Measurements from ENCODE around the gene CMTM7. TPM values are rescaled to one million over a fixed set of nuclear protein-coding genes. Genes with fewer than 3 reads are reported as not detected.

The CMTM7 gene, protein sequence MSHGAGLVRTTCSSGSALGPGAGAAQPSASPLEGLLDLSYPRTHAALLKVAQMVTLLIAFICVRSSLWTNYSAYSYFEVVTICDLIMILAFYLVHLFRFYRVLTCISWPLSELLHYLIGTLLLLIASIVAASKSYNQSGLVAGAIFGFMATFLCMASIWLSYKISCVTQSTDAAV
- total RNA-seq (2014; rRNA removed; shearing (Covaris generic); ENCODE audit: low replicate concordance) = 7.1 and 8.9 TPM in 2 replicates

DNA sequence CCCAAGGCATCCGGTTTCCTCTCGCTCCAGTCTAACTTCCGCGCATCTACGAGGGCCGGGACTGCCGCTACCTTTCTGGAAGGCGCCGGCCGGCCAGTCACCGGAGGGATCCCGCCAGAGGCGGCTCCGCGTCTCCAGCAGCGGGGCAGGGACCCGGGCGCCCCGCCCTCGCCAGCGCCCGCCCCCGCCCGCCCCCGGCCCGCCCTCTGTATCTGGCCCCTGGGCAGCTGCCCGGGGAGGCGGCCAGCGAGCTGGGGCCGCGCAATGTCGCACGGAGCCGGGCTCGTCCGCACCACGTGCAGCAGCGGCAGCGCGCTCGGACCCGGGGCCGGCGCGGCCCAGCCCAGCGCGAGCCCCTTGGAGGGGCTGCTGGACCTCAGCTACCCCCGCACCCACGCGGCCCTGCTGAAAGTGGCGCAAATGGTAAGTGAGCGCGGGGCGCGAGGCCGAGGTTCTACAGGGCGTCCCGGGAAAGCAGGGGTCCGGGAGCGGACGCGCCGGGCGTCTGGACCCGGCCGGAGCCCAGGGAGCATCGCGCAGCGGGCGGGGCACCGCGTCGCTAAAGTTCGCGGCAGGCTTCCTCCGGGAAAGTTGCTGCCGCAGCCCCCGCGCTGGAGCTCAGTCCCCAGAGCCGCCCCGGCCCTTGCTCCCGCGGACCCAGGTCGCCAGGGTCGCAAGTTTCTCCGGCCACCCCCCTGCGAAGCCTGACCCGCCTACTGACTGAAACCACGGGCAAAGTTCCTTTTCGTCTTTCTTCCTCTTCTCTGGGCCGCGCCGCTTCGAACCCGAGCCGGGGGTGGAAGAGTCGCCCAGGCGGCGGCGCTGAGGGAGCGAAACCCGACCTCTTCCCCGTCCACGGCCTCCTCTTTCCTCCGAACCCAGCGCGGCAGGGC is at the start of gene CMTM7:
Gene CMTM7 (plus strand): TSS at position 211 of the 893 bp plus-strand sequence. CDS start 54 bp downstream, at position 265.
- H3K4me1 ChIP-seq (ENCODE audit: low read length) = peaks cover 12% of the 10 kb centered on the region

DNA sequence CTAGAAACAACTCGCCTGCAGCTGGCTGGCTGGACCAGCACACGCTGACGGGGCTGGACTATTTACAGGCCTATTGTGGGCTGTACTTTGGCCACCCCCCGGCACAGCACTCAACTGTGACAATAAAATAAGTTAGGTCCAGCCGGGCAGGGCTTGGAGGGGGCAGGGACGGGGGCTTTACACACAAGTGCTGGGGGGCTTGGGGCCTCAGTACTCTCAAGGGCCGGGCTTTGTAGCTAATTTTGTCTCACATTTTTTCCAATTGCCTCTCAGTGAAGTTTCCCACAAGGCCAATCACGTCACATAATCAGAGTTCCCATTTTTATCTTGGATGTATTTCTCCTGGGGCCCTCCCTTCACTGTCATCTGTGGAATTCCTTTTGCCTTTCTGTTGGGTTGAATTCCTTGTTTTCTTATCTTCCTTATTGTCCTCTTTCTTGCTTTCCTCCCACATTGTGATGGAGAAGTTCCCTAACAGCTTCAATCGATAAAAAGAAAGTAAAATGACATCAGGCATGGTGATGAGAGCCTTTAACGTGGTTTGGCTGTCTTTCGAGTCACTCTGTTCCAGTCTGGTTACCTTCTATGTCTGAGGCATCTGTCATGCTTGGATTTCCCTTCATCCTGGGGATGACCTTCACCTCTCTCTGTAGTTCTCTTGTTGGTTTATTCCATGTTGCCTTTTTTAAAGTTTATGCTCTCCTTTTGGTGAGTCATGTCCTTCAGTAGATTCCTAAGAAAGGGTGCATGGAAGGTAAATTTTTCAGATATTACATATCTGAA is 44.1 kb upstream of the CMTM7 start:
- Histone ChIP-seq H3K27me3 (ENCODE audit: low read length) (no peaks in the 10 kb centered on the region), H3K4me3 (ENCODE audit: low read length) (no peak overlapping the region), H3K4me1 (ENCODE audit: low read length) (no peaks in the 10 kb centered on the region), H2AFZ (ENCODE audit: low read length) (no peak overlapping the region), H3K9ac (ENCODE audit: low read length) (no peak overlapping the region), H4K20me1 (ENCODE audit: insufficient read depth, low read depth, low read length) (0 out of 2 replicates have a peak, but pooled peaks cover 3% of the 10 kb centered on the region), H3K27ac (ENCODE audit: low read length) (no peak overlapping the region), H3K79me2 (ENCODE audit: low read length) (no peaks in the 10 kb centered on the region), H3K4me2 (ENCODE audit: low read depth, low read length, poor library complexity, severe bottlenecking) (no peak overlapping the region), H3K9me2 (replicated peaks; ENCODE audit: insufficient read depth, low read length) (no peaks in the 10 kb centered on the region), H3K36me3 (ENCODE audit: insufficient read depth, low read length) (no peaks in the 10 kb centered on the region), H3K9me3 (ENCODE audit: low read length) (no peaks in the 10 kb centered on the region)
- DNase-seq = no peak

More for the DNA sequence above, at the start of gene CMTM7:
- peak within 1 kb of the TSS; percentile 90 for H2AFZ ChIP-seq (ENCODE audit: low read length)
- H3K9me3 ChIP-seq (ENCODE audit: low read length) = no peaks in the 10 kb centered on the region
- H3K4me3 ChIP-seq (ENCODE audit: low read length) = peak within 1 kb of the TSS; percentile 72
- H3K36me3 ChIP-seq (ENCODE audit: insufficient read depth, low read length) = no peaks in the 10 kb centered on the region
- no peaks in the 10 kb centered on the region for H3K9me2 ChIP-seq (replicated peaks; ENCODE audit: insufficient read depth, low read length)
- H3K27ac ChIP-seq (ENCODE audit: low read length) = no peak within 1 kb of the TSS
- H3K27me3 ChIP-seq (ENCODE audit: low read length) = no peaks in the 10 kb centered on the region
- H4K20me1 ChIP-seq (ENCODE audit: insufficient read depth, low read depth, low read length) = no peaks in the 10 kb centered on the region
- DNase-seq = peak; percentile 81
- no peaks in the 10 kb centered on the region for H3K79me2 ChIP-seq (ENCODE audit: low read length)
- H3K4me2 ChIP-seq (ENCODE audit: low read depth, low read length, poor library complexity, severe bottlenecking) = peak within 1 kb of the TSS; percentile 86
- H3K9ac ChIP-seq (ENCODE audit: low read length) = peak within 1 kb of the TSS; percentile 71

DNA sequence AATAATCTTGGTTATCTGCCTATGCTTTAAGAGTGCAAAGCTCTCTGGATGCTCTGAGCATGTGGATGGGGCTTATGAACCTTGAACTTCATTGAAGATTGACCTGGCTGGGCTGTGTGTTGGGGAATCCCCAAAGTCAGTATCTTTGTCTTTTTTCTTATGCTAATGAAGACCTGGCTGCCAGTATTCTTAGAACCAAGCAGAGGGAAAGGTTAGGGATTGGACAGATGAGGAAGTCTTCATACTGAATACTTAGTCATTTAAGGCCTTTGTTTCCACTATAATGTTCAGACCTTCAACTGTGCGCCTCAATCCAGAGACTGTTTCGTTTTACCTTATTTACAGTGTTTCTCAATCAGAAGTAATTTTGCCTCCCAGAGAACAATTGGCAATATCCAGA is 42.5 kb upstream of the CMTM7 start:
- H3K36me3 ChIP-seq (ENCODE audit: insufficient read depth, low read length) = no peaks in the 10 kb centered on the region
- H3K4me1 ChIP-seq (ENCODE audit: low read length) = no peaks in the 10 kb centered on the region
- DNase-seq = no peak
- no peak overlapping the region for H3K4me3 ChIP-seq (ENCODE audit: low read length)
- H3K4me2 ChIP-seq (ENCODE audit: low read depth, low read length, poor library complexity, severe bottlenecking) = no peak overlapping the region
- no peaks in the 10 kb centered on the region for H3K9me2 ChIP-seq (replicated peaks; ENCODE audit: insufficient read depth, low read length)
- no peaks in the 10 kb centered on the region for H3K27me3 ChIP-seq (ENCODE audit: low read length)
- H3K27ac ChIP-seq (ENCODE audit: low read length) = no peak overlapping the region
- H3K9me3 ChIP-seq (ENCODE audit: low read length) = no peaks in the 10 kb centered on the region
- H4K20me1 ChIP-seq (ENCODE audit: insufficient read depth, low read depth, low read length) = 0 out of 2 replicates have a peak, but pooled peaks cover 3% of the 10 kb centered on the region
- no peak overlapping the region for H3K9ac ChIP-seq (ENCODE audit: low read length)
- H2AFZ ChIP-seq (ENCODE audit: low read length) = no peak overlapping the region
- no peaks in the 10 kb centered on the region for H3K79me2 ChIP-seq (ENCODE audit: low read length)

DNA sequence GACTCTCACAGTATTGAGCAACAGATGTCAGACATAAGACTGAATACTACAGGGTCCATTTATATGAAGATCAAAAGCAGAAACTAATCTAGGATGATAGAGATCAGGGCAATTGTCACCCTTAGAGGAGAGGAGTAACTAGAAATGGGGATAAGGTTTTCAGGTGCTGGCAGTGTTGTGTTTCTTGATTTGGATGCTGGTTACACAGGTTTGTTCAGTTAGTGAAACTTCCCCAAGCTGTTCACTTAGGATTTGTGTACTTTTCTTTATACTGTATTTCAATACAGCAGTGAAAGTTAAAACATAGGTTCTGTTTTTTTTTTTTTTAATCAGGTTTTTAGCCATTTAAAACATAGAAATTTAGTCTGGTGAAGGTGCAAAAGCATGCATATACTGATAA is 39.1 kb upstream of the CMTM7 start:
- no peaks in the 10 kb centered on the region for H3K79me2 ChIP-seq (ENCODE audit: low read length)
- H3K9ac ChIP-seq (ENCODE audit: low read length) = no peak overlapping the region
- H3K27me3 ChIP-seq (ENCODE audit: low read length) = no peaks in the 10 kb centered on the region
- no peak overlapping the region for H3K4me2 ChIP-seq (ENCODE audit: low read depth, low read length, poor library complexity, severe bottlenecking)
- no peak overlapping the region for H3K4me3 ChIP-seq (ENCODE audit: low read length)
- 0 out of 2 replicates have a peak, but pooled peaks cover 3% of the 10 kb centered on the region for H4K20me1 ChIP-seq (ENCODE audit: insufficient read depth, low read depth, low read length)
- H3K4me1 ChIP-seq (ENCODE audit: low read length) = no peaks in the 10 kb centered on the region
- H3K9me2 ChIP-seq (replicated peaks; ENCODE audit: insufficient read depth, low read length) = no peaks in the 10 kb centered on the region
- H3K9me3 ChIP-seq (ENCODE audit: low read length) = no peaks in the 10 kb centered on the region
- no peaks in the 10 kb centered on the region for H3K36me3 ChIP-seq (ENCODE audit: insufficient read depth, low read length)
- H3K27ac ChIP-seq (ENCODE audit: low read length) = no peak overlapping the region
- DNase-seq = no peak
- no peak overlapping the region for H2AFZ ChIP-seq (ENCODE audit: low read length)

DNA sequence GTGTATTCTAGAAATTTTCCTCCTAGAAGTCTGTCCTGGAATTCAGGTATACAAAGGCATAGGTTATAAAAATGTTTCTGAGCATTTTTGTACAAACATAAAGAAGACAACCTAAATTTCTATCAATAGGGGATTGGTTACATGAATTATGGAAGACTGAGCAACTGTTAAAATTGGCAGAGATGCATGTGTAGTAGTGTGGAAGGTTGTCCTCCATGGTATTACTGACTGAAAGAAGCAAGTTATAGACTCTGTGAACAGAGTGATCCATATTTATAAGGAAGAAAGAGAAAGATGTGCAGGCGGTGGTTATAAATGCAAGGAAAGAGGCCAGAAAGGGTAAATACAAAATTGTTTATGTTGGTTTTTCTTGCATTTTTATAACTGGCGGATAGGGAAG is 38.3 kb upstream of the CMTM7 start:
- H3K9me3 ChIP-seq (ENCODE audit: low read length) = no peaks in the 10 kb centered on the region
- H3K27ac ChIP-seq (ENCODE audit: low read length) = no peak overlapping the region
- H2AFZ ChIP-seq (ENCODE audit: low read length) = no peak overlapping the region
- no peak overlapping the region for H3K9ac ChIP-seq (ENCODE audit: low read length)
- no peak for DNase-seq
- no peaks in the 10 kb centered on the region for H3K36me3 ChIP-seq (ENCODE audit: insufficient read depth, low read length)
- no peaks in the 10 kb centered on the region for H3K4me1 ChIP-seq (ENCODE audit: low read length)
- H3K4me3 ChIP-seq (ENCODE audit: low read length) = no peak overlapping the region
- H3K27me3 ChIP-seq (ENCODE audit: low read length) = no peaks in the 10 kb centered on the region
- H3K79me2 ChIP-seq (ENCODE audit: low read length) = no peaks in the 10 kb centered on the region
- H3K4me2 ChIP-seq (ENCODE audit: low read depth, low read length, poor library complexity, severe bottlenecking) = no peak overlapping the region
- H3K9me2 ChIP-seq (replicated peaks; ENCODE audit: insufficient read depth, low read length) = no peaks in the 10 kb centered on the region
- 0 out of 2 replicates have a peak, but pooled peaks cover 3% of the 10 kb centered on the region for H4K20me1 ChIP-seq (ENCODE audit: insufficient read depth, low read depth, low read length)

DNA sequence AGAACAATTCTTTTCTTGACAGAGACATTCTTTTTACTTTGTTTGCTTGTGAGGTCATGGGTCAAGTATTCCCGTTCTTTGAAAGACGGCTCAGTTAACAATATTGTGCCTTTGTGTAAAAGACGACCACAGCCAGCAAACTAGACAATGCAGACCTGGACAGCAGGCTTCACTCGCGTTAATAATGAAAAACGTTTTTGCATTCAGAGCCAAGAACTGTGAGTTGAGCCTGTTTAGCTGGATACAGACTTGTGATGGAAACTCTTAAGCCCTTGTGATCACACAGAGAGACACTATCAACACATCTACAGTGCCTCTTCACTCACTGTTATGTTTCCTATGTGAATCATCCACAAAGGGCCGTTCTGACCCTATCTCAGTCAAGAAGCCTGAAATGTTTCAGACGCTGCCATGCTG is 37.3 kb upstream of the CMTM7 start:
- DNase-seq = no peak
- H3K9me3 ChIP-seq (ENCODE audit: low read length) = no peaks in the 10 kb centered on the region
- no peaks in the 10 kb centered on the region for H3K36me3 ChIP-seq (ENCODE audit: insufficient read depth, low read length)
- no peaks in the 10 kb centered on the region for H3K4me1 ChIP-seq (ENCODE audit: low read length)
- no peaks in the 10 kb centered on the region for H3K9me2 ChIP-seq (replicated peaks; ENCODE audit: insufficient read depth, low read length)
- no peaks in the 10 kb centered on the region for H3K27me3 ChIP-seq (ENCODE audit: low read length)
- no peak overlapping the region for H3K9ac ChIP-seq (ENCODE audit: low read length)
- H3K4me2 ChIP-seq (ENCODE audit: low read depth, low read length, poor library complexity, severe bottlenecking) = no peak overlapping the region
- no peak overlapping the region for H3K4me3 ChIP-seq (ENCODE audit: low read length)
- H2AFZ ChIP-seq (ENCODE audit: low read length) = no peak overlapping the region
- 0 out of 2 replicates have a peak, but pooled peaks cover 3% of the 10 kb centered on the region for H4K20me1 ChIP-seq (ENCODE audit: insufficient read depth, low read depth, low read length)
- H3K27ac ChIP-seq (ENCODE audit: low read length) = no peak overlapping the region
- H3K79me2 ChIP-seq (ENCODE audit: low read length) = no peaks in the 10 kb centered on the region

DNA sequence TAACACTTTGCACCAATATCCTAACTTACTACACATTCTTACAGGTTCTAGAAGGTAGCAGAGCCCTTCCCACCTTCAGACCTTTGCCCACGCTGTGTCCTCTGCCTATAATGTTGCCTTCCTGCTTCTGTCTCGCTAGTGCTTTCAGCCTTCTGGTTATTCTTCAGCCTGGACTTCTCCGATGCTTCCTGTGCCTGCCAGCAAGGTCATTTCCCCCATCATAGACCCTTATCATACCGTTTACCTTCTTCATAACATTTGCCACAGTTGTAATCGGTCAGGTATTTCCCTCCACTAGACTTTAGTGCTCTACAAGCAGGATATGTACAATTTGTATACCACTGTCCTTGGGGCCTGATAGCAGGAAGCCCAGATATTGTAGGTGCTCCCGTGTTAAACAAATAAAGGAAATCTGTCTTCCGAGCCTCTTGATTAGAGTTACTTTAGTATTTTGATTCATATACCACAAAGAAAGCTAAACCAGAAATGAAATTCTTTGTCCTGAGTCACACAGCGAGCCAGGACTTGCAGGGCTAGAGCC is 35.8 kb upstream of the CMTM7 start:
- Histone ChIP-seq H3K4me3 (ENCODE audit: low read length) (no peak overlapping the region), H3K4me2 (ENCODE audit: low read depth, low read length, poor library complexity, severe bottlenecking) (no peak overlapping the region), H3K27me3 (ENCODE audit: low read length) (no peaks in the 10 kb centered on the region), H3K9me2 (replicated peaks; ENCODE audit: insufficient read depth, low read length) (no peaks in the 10 kb centered on the region), H4K20me1 (ENCODE audit: insufficient read depth, low read depth, low read length) (0 out of 2 replicates have a peak, but pooled peaks cover 3% of the 10 kb centered on the region), H3K27ac (ENCODE audit: low read length) (no peak overlapping the region), H2AFZ (ENCODE audit: low read length) (no peak overlapping the region), H3K9ac (ENCODE audit: low read length) (no peak overlapping the region), H3K79me2 (ENCODE audit: low read length) (no peaks in the 10 kb centered on the region), H3K9me3 (ENCODE audit: low read length) (no peaks in the 10 kb centered on the region), H3K4me1 (ENCODE audit: low read length) (no peaks in the 10 kb centered on the region), H3K36me3 (ENCODE audit: insufficient read depth, low read length) (no peaks in the 10 kb centered on the region)
- DNase-seq = no peak
